ENCODE data around the gene MEGF6. TPM values are rescaled to one million over a fixed set of nuclear protein-coding genes. Genes with fewer than 3 reads are reported as not detected.

Gene MEGF6
- total RNA-seq, 1 donor from 2014 or later, result 0.13 TPM

DNA sequence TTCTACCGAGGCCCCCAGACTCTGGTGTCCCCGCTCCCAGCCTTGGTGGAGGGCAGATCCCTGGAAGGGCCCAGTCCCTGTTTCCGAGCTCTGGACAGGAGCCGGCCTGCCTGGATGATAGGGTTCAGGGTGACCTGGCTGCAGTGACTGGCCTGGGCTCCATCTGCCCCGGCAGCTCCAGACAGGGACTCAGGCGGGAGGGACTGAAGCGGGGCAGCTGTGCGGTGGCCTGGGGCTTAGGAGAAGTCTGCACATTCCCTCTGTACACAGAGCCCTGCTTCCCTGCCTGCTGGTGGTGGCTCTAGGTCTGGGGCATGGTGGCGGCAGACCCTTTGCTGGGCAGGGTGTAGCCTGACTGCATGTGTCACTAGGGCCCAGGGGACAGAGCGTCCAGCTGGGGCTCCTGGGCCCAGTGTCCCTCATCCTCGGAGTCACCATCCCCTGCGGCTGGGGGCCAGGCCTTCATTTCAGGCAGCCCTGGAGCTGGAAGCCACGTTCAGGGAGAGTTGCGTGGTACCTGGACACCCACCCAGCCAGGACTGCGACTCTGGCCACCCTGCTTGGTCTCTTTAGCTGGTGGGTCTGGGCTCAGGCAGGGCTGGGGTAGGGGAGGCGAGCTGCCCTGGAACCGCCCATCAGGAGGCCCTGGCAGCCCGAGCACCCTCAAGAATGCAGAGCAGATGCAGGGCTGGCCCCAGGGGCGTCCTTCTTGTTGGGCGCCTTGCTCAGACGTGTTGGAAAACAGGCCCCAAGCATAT is 147.2 kb downstream of the MEGF6 start:
- DNase-seq (ENCODE audit: low read depth), result no peak

- DNase-seq (ENCODE audit: low read depth), result no peak
Measured at GRCh38 chr1:3463408-3463863, 147.9 kb downstream of the MEGF6 start.

DNA sequence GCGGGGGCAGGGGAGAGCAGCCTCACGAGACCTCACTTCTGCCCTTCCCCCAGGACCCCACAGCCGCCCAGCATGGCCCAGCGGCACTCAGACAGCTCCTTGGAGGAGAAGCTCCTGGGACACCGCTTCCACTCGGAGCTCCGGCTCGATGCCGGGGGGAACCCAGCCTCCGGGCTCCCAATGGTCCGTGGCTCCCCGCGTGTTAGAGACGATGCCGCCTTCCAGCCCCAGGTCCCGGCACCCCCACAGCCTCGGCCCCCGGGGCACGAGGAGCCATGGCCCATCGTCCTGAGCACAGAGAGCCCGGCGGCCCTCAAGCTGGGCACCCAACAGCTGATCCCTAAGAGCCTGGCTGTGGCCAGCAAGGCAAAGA is 148.3 kb downstream of the MEGF6 start:
- DNase-seq (ENCODE audit: low read depth), result no peak

- no peak for DNase-seq (ENCODE audit: low read depth)
Measured at GRCh38 chr1:3462356-3463012, 148.8 kb downstream of the MEGF6 start.

- no peak for DNase-seq (ENCODE audit: low read depth)
Measured at GRCh38 chr1:3461934-3462275, 149.4 kb downstream of the MEGF6 start.

GRCh38 chr1:3461238-3461933 is 149.9 kb downstream of the MEGF6 start:
- no peak for DNase-seq (ENCODE audit: low read depth)

- no peak for DNase-seq (ENCODE audit: low read depth)
Measured at GRCh38 chr1:3460672-3461131, 150.6 kb downstream of the MEGF6 start.

DNA sequence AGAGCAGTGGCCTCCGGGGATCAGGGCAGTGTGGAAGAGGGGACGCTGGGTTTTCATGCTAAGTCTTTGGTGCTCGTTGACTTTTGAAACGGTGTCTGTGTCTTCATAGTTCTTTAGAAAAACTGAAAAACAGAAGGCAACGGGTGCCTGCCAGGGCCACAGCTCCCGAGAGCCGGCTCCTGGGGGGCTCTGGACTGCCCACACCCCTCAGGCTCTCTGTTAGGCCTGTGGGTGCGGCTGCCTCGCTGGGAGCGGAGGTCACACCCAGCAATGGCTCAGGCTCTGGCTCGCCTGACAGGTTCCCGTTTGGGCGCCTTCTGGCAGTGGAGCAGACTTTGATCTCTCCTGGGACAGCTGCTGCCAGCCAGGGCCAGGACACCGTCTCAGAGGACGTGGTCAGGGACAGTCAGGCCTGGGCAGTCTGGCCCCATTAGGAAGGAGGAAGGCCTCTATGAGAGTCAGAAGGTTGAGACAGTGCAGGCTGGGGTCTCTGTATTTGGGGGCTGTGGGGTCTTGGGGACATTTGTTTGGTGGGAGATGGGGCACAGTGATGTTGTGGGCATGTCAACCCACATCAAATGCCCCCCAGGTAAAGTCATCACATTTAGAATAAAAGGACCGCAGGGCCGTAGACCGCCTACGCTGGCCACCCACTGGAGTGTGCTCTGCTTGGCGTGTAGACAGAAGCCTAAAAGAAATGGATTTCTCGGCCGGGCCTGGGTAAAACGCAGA is 151.2 kb downstream of the MEGF6 start:
- DNase-seq (ENCODE audit: low read depth), result peak; percentile 23

DNA sequence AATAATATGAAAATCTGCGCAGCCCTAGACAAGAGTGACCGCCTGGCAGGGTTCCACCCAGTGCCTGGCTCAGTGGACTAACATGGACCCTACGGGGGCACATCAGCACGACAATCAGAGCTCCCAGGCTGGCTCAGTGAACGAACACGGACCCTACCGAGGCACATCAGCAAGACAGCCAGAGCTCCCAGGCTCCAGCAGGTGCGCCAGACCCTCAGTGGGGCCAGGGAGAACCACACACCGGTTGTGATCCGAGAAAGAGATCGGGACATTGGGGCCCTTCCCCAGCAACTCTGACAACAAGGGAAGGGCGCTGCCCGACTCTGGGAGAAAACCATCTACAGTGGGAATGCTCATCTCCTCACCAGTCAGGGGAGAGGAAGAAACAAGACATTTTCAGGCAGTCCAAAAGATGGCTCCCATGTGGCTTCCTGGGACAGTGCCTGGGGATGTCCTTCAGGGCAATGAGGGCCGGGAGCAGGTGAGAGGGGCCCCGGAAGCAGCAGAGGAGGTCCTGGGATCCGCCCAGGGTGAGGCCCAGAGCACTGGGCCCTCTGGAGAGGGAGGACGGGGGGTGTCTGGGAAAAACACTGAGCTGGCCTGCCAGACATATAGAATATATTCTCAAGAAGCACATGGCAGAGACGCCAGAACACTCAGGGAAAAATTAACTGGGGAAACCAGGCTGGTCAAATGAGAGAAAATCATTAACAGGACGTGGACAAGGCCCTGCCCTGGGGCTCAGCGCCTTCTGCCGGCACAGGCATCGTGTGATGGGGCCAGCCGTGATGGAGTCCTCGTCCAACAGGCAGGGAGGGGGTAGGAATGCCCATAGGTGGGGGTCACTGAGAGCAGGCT is 152.0 kb downstream of the MEGF6 start:
- DNase-seq (ENCODE audit: low read depth), result no peak

DNA sequence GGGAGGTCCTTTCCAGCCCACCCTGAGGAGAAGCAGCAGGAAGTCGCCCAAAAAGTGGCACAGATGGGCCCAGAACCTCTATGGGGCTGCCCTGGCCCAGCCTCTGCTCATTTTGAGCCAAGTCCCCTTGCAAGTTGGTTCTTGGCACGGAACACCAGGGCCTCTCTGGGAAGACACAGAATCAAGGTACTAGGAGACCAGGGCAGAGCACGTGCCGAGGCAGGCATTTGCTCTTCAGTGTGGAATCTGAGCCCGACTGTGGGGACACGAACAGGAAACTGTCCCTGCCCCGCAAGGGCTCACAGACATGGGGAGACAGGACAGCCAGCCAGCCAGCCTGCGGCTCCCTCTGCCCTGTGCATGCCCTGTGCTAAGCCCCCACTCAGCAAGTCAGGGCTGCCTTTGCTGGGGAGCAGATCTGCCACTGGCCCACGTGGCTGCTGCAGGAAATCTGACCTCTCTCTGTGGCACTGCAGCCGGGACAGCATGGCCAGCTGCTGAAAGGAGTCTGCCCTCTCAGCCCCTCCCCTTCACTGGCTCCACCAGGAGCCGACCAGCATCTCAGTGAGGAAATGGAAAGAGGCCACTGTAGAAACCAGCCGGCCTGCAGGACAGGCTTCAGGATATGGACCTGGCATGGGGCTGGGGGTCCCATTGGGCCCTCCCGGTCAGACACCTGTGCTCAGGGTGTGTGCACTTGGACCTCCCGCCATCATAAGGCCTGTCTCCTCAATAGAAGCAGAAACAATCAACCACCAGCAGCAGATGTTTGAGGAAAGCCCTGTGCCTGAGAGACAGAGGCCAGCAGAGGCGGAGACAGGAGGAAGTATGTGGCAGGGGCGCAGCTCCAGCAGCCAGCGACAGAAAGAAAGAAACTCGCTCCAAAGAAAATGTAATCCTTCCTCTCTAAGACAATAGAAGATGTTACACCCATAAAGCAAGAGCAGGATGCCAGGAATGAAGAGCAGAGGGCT is 153.1 kb downstream of the MEGF6 start:
- peak; percentile 13 for DNase-seq (ENCODE audit: low read depth)

GRCh38 chr1:3456964-3457909 is 154.1 kb downstream of the MEGF6 start:
- no peak for DNase-seq (ENCODE audit: low read depth)

DNA sequence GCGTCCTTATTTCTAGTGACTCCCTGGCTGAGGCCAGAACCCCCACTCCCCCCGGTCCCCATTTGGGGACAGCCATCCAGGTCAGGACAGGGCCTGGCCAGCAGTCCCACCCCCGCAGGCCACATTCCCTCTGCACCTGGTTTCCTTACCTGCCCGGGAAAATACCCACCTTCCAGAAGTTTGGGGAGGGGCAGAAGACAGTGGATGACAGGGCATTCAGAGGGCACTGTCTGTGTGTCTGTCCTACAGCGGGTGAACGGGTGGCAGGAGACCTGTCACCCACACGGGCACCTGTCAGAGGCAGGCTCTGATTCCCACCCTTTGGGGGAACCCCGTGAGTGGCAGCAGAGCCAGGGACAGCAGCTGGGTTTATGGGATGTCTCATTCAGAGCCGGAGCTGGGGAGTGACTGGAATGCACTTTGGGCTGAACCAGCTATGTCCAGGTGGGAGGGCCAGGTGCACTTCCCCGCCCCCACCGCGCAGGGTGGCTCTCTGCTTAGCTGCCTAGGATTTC is 154.8 kb downstream of the MEGF6 start:
- no peak for DNase-seq (ENCODE audit: low read depth)

GRCh38 chr1:3455670-3456448 is 155.4 kb downstream of the MEGF6 start:
- no peak for DNase-seq (ENCODE audit: low read depth)

GRCh38 chr1:3454811-3455618 is 156.3 kb downstream of the MEGF6 start:
- DNase-seq (ENCODE audit: low read depth), result no peak

- DNase-seq (ENCODE audit: low read depth), result peak; percentile 7
Measured at GRCh38 chr1:3453891-3454810, 157.2 kb downstream of the MEGF6 start, which contains the start of gene ARHGEF16. Gene ARHGEF16 (plus strand): TSS chr1:3454665. CDS start chr1:3463085, 8,420 bp downstream.
